Vein endothelial cell (primary cell): ENCODE results near the gene FAM228A. TPM values are rescaled to one million over a fixed set of nuclear protein-coding genes. Genes with fewer than 3 reads are reported as not detected.

ENCODE experiments used
- total RNA-seq: library from RNA; depleted of rRNA; stranded (reverse); fragments of >200 nt; gene quantifications from 2 replicates; pipeline ENCODE4 v1.2.3, GENCODE V29; 2012

The FAM228A gene
- 0.10 TPM in 1 of 2 replicates, not detected in the other for total RNA-seq

GRCh38 chr2:24174851-24175277 is at the start of gene FAM228A:
TSS of gene FAM228A (plus strand) at chr2:24175053. CDS start at chr2:24175481, 428 bp downstream.

Other genes starting within 250 kb of the FAM228A start
- gene ATAD2B, start 247.9 kb upstream of the FAM228A start, total RNA-seq, result 19.6 and 19.8 TPM in 2 replicates
- 9.5 and 12.8 TPM in 2 replicates for gene UBXN2A, start 234.6 kb upstream of the FAM228A start, total RNA-seq
- gene MFSD2B, start 165.0 kb upstream of the FAM228A start, total RNA-seq, result 0.19 TPM in 1 of 2 replicates, not detected in the other
- 9.8 and 13.1 TPM in 2 replicates for gene WDCP, start 127.7 kb upstream of the FAM228A start, total RNA-seq
- 10.1 and 10.2 TPM in 2 replicates for gene FKBP1B, start 125.3 kb upstream of the FAM228A start, total RNA-seq
- 112 and 115 TPM in 2 replicates for gene SF3B6, start 98.7 kb upstream of the FAM228A start, total RNA-seq
- 55.5 and 62.5 TPM in 2 replicates for gene TP53I3, start 90.2 kb upstream of the FAM228A start, total RNA-seq
- gene PFN4, start 51.7 kb upstream of the FAM228A start, total RNA-seq, result 0.38 TPM in 1 of 2 replicates, not detected in the other
- 5.2 and 6.5 TPM in 2 replicates for gene FAM228B, start 51.6 kb upstream of the FAM228A start, total RNA-seq
- 66.3 and 70.6 TPM in 2 replicates for gene ITSN2, start 185.5 kb downstream of the FAM228A start, total RNA-seq